GM19397 (cell line): ENCODE results near the gene CDK19.
"Not testable (repeated sequence)": the region's sequence is repeated elsewhere in the genome, so short reads cannot be mapped to it uniquely, and the experiment has no call there.

Experiments used
- ATAC-seq: cut with Tn5 transposase; IDR thresholded peaks from one replicate; pipeline ENCODE4 v1.9.1; 2021; ENCODE audit warnings: mild to moderate bottlenecking, moderate library complexity; ENCODE audit not compliant: unreplicated experiment

CDK19 gene

DNA sequence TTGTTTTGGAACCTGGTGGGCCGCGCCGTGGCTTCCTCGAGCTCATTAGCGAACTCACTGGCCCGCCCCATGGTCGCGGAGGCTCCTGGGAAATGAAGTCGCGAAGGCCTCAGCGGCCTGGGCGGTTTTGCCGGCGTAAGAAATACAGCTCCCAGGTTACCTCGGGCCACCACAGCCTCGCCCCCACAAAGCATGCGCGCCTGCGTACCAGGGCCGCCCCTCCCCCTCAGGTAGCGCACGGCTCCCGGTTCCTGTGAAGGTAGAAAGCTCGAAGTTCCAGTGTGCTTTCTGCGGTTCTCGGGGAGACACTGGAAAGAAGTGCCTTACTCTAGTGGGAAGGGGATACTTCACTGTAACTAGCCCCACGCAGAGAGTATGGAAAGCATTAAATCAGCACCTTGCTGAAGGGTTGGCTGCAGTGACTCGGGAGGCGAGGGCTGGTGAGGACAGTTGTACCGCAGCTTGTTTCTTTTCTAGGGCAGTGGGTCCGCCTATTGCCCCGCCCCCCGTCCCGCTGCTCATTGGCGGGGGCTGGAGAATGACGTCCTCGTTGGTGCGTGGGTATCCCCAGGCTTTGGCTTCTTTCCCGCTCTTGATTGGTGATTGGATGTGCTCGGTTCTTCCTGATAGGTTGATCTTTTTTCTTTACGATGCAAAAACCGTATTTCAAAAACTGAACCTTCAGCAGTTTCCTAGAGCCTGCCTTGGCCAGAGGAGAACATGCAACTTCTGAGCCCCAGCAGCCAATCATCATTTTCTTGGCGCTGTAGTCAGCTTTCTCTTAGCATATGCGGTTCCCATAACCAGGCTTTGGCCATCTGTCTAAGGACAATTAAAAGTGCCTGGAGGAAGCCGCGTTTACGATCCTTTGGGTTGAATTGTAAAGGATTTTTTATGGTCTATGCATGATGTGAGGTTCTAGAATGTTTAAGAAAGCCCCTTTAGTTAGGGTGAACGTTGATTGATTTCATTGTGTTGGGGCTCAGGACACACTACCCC lies at the start of gene CDK19:
CDK19 (minus strand) TSS at position 59 of the 999 bp plus-strand sequence. CDS start 333 bp downstream, outside the sequence.
- ATAC-seq: peak; percentile 75

DNA sequence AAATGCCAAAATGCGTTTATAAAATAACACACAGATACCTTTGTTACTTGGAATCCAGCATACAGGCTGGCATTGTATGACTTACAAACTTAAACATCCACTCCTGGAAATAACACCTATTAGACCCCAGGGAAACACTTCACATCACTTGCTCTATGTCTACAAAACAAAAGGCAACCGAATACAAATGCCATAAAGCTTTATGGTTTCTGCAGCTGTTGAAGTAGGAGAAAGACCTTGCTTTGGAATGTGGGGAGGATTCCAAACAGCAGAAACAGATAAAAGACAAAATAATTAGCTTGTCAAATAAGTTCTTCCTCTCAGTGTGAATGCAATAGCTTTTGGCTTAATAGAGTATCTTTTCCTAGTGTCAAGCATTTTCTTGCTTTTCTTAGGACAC lies 49.6 kb upstream of the CDK19 start:
- no peak for ATAC-seq

DNA sequence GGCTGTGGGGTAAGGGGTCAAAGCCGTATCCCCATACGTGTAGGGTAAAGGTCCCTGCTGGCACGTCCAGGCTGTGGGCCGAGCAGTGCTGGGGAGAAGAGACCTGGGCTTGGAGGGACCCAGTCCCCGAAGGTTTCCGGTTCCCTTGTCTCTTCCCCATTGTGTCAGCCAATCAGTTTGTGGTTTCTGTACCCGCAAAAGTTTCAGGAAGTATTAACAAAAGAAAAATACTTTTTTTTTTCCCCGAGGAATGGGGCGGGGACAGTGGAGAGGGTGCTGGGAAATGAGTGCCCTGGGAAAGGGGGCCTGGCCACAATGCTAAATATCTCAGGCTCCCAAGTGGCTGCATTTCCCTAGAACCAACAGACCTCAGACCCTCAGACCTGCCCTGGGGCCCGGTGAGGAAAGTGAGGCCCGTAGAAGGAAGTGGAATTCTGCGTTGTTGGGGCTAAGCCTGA lies 44.1 kb upstream of the CDK19 start:
- ATAC-seq: no peak

DNA sequence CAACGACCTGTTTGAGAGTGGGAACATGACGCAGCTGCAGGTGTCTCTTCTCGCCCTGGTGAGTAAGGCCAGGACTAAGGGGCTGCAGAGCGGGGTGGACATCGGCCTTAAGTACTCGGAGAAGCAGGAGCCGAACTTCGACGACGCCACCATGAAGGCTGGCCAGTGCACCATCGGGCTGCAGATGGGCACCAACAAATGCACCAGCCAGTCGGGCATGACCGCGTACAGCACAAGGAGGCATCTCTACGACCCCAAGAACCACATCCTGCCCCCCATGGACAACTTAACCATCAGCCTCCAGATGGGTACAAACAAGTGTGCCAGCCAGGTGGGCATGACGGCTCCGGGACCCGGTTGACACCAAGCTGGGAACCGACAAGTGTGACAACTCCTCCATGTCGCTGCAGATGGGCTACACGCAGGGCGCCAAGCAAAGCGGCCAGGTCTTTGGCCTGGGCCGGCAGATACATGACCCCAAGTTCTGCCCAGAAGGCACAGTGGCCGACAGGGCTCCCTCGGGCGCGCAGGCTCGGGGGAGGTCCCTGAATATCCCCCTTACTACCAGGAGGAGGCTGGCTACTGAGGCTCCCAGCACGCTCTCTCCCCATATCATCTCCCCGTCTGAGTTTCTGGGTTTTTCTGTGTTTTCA lies 43.4 kb upstream of the CDK19 start:
- ATAC-seq: no peak

DNA sequence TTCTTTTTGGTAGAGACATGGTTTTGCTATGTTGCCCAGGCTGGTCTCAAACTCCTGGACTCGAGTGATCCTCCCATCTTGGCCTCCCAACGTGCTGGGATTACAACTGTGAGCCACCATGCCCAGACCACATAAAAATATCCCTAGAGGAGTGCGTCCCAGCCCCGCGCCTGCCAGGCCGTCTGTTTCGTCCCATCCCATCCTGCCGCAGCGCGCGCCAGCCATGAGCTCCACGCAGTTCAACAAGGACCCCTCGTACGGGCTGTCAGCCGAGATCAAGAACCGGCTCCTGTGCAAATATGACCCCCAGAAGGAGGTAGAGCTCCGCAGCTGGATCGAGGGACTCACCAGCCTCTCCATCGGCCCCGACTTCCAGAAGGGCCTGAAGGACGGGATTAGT lies 42.7 kb upstream of the CDK19 start:
- no peak for ATAC-seq

DNA sequence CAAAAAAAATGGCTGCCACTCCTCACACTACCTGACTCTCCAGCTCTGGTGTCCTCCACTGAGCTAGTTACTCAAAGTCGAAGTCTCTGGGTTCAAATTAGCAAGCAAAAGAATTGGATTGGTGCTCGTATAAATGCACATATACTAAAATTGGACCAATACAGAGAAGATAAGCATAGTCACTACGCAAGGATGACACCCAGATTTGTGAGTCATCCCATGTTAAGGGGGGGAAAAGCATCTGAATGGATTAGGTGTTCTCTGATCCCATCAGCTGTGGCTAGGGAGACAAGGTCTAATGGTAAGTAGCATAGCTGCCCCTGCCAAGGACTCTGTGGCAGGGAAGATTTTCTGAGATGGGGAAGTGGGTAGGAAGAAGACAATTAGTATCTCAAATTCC lies 41.0 kb upstream of the CDK19 start:
- ATAC-seq: no peak

DNA sequence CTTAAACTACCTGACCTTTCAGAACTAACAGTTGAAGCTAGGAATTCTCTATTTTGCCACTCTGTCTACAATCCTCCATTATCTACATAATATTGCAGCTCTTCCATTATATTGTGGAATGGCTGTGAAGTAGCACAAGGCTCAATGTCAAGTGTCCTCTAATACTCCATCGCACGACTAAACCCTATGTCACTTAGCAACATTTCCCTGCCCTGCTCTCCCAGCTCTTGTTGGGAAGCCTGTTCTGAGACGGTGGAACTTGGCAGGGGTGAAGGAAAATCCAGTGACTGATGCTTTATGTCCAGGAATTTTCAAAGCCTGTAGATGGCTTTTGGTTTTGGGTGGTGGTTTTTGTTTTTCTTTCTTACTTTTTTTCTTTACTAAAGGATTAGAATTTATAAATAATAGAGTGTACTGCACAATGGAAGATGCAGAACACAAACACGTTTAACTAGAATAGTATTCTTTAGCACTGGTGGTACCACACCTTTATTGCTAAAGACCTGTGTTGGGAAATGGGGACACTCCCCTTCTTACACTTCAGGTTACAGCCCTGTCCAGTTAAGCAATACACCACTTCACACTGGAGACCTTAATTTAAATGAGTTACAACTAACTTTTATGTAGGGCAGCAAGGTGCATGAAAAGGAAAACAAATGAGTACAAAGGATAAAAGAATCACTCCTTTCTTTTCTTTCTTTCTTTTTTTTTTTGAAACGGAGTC lies 38.6 kb upstream of the CDK19 start:
- ATAC-seq: no peak

DNA sequence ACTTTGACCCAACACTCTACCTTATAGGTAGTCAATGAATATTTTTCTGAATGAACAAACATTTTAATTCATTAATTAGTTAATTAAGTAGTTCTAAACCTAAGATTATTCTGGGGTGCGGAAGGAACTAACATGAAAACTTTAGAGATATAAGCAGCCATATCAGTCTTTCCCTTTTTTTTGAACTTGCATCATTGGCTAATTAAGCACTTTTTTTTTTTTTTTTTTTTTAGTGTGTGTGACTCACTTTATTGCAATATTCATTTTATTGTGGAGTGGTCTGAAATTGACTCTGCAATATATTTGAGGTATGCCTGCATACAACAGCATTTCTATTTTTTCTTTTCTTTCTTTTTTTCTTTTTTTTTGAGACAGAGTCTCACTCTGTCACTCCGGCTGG lies 37.5 kb upstream of the CDK19 start:
- ATAC-seq: no peak

DNA sequence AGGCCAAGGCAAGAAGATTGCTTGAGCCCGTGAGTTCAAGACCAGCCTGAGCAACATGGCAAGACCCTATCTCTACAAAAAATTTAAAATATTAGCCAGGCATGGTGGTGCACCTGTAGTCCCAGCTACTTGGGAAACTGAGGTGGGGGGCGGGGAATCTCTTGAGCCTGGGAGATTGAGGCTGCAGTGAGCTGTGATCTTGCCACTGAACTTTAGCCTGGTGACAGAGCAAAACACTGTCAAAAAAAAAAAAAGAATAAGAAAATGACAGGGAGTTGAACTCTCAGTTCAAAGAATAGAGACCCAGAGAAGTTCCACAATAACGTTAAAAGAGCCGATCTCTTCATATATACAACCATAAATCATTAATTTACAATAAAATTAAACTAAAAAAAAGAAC lies 34.5 kb upstream of the CDK19 start:
- ATAC-seq: no peak

DNA sequence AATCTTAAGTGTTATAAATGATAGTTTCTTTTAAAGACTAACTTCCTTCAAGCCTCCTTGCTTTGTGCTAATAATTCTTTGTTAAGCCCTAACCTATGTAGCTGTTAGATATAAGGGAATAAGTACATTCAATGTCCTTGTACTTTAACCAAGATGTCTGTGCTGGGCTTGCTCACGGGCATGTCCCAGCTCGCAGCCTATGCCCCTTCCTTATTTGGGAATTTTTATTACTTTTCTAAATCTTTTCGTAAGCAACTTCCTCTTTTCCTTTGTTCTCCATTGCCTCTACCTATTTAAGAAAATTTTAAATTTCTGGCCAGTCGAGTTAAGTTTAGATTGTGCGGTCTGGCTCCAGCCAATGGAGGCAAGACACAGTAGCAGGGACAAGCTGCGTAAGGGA lies 26.0 kb upstream of the CDK19 start:
- ATAC-seq: no peak

DNA sequence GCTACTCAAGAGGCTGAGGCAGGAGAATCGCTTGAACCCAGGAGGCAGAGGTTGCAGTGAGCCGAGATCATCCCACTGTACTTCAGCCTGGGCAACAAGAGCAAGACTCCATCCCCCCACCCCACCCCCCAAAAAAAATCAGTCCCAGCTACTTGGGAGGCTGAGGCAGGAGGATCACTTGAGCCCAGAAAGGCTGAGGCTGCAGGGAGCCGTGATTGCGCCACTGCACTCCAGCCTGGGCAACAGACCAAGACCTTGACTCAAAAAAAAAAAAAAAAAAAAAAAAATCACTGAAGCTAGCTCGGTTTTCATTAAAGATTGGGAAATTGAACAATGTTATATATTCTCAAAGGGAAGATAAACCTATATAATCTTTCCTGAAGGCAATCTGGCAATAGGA lies 20.5 kb upstream of the CDK19 start:
- not testable (repeated sequence) for ATAC-seq

DNA sequence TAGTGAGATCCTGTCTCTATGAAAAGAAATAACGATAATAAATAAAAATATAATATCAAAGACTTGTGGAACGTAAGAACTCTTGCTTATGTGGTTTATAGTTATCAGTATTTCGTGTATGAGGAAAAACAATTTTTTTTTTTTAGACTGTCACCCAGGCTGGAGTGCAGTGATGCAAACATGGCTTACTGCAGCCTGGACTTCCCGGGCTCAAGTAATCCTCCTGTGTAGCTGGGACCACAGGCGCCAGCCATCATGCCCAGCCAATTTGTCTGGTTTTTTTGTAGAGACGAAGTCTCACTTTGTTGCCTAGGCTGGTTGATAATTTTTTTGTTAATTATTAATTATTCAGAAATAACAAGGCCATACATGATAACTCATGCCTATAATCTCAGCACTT lies 18.6 kb upstream of the CDK19 start:
- ATAC-seq: no peak

DNA sequence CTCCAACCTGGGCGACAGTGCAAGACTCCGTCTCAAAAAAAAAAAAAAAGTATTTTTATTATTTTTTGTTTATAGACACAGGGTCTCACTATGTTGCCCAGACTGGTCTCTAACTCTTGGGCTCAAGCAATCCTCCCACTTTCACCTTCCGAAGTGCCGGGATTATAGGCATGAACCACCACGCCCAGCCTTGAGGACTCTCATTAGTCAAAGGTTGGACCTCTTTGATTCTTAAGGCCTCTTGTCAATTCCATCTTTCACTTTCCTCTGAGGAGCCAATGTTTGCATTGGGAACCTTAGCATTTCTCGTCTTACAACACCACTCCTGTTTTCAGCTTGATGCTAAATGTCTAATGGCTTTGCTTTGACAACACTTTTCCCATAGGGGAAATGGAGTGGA lies 16.1 kb upstream of the CDK19 start:
- ATAC-seq: no peak

DNA sequence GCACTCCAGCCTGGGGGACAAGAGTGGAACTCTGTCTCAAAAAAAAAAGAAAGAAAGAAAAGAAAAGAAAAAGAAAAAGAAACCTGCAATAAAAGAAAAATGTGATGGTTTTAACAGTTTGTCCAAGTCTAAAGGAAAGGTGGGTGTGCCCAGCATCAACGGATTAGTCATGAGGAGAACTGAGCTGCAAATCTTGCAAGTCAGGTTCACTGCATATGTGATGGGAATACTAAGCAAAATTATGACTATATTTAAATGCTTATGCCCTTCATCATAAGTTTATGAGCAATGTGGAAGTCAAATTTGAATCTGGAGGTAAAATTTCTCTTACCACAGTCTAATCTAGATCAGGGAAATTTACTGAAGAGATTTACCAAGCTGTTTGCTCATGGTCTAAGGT lies 13.1 kb upstream of the CDK19 start:
- ATAC-seq: no peak

DNA sequence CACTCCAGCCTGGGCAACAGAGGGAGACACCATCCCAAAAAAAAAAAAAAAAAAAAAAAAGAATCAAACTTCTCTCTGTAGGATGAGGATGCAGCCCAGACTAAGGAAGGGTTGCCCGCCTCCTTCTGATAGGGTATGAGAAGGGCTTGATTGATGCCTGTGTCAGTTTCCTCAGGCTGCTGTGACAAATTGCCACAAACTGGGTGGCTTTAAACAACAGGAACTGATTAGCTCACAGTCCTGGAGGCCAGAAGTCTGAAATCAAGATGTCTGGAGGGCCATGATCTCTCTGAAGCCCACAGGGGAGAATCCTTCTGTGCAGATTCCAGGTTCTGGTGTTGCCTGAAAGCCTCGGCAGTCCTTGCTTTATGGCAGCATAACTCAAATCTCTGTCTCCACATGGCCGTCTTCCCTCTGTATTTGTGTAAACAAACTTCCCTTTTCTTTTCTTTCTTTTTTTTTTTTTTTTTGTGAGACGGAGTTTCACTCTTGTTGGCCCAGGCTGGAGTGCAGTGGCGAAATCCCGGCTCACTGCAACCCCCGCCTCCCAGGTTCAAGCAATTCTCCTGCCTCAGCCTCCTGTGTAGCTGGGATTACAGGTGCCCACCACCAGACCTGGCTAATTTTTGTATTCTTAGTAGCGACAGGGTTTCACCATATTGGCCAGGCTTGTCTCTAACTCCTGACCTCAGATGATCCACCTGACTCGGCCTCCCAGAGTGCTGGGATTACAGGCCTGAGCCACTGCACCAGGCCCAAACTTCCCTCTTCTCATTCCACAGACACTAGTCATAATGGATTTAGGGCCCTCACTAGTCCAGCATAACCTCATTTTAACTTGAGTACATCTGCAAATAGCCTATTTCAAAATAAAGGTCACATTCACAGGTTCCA lies 11.2 kb upstream of the CDK19 start:
- no peak for ATAC-seq

DNA sequence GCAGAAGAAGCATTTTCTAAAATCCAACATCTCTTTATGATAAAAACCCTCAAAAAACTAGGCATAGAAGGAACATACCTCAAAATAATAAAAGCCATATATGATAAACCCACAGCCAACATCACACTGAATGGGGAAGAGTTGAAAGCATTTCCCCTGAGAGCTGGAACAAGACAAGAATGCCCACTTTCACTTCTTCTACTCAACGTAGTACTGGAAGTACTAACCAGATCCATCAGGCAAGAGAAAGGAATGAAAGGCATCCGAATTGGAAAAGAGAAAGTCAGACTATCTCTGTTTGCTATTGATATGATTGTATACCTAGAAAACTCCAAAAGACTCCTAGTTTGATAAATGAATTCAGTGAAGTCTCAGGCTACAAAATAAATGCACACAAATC lies 7.9 kb upstream of the CDK19 start:
- no peak for ATAC-seq

DNA sequence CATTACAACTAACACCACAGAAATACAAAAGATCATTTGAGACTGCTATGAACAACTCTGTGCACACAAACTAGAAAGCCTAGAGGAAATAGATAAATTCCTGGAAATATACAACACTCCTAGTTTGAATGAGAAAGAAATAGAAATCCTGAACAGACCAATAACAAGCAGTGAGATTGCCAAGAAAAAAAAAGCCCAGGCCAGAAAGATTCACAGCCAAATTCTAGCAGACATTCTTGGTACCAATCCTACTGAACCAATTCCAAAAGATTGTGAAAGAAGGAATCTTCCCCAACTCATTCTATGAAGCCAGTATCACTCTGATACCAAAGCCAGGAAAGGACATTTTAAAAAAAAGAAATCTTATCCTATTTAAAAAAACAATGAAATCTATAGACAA lies 7.0 kb upstream of the CDK19 start:
- no peak for ATAC-seq

DNA sequence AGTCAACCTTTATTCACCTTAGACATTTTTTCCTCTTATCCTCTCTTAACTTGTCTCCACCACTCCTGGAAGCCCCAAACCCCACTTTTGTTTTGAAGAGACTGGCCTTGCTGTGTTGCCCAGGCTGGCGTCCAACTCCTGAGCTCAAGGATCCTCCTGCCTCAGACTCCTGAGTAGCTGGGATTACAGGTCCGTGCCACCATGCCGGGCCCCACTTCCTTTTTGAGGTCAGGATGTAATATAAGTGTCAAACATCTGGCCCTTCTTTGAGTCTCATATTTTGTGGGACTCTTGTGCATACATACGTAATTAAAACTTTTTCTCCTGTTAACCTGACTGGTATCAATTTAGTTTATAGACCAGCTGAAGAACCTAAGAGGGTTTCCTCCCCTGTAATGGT lies 1.4 kb upstream of the CDK19 start:
- no peak for ATAC-seq

DNA sequence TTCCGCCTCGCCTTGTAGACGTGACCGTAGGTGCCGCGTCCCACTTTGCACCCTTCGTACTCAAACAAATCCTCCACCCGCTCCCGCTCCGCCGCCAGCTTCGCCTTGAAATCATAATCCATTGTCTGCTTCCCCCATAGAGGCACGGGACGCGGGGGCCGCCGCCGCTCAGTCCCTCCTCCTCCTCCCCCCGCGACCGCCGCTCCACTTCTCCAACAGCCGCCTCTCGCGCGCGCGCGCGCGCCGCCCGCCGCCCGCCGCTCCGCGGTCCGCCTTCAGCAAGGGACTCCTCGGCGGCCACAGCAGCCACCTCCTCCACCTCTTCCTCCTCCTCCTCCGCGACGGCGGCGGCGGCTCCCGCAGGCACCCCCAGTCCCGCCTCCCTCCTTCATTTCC lies 256 bp downstream of the CDK19 start:
- ATAC-seq: no peak
